HCT116 (cell line): ENCODE measurements around the gene GNS.

Experiments used
- POLR2A ChIP-seq: IDR thresholded peaks from 2 replicates; pipeline ENCODE4 v1.7.0; 2011; ENCODE audit warnings: borderline replicate concordance; ENCODE audit not compliant: insufficient read depth, insufficient read length; ENCODE audit errors: extremely low read depth
- POLR2AphosphoS5 ChIP-seq: IDR thresholded peaks from 2 replicates; pipeline ENCODE4 v1.6.1; 2011; ENCODE audit warnings: mild to moderate bottlenecking, low read depth, low read length, moderate library complexity
- TF ChIP-seq, protein P1 (sequence below): IDR thresholded peaks from 2 replicates; pipeline ENCODE4 v1.6.1; 2012; ENCODE audit warnings: low read depth
- TF ChIP-seq, protein P2 (sequence below), 3 experiments: fragments of 200-600 bp in 1 of 3; sonication (generic) in 1 of 3; IDR thresholded peaks in 2 of 3; conservative IDR thresholded peaks in 1 of 3; 2 replicates each; pipeline ENCODE4 v1.5.1; 2012 to 2017; ENCODE audit warnings: low read depth in 2 of 3, low read length in 2 of 3, antibody characterized with exemption in 1 of 3, borderline replicate concordance in 1 of 3, control low read depth in 1 of 3, mild to moderate bottlenecking in 1 of 3, mixed read lengths in 1 of 3, mixed run types in 1 of 3, moderate library complexity in 1 of 3; ENCODE audit not compliant: insufficient read depth in 1 of 3

DNA sequence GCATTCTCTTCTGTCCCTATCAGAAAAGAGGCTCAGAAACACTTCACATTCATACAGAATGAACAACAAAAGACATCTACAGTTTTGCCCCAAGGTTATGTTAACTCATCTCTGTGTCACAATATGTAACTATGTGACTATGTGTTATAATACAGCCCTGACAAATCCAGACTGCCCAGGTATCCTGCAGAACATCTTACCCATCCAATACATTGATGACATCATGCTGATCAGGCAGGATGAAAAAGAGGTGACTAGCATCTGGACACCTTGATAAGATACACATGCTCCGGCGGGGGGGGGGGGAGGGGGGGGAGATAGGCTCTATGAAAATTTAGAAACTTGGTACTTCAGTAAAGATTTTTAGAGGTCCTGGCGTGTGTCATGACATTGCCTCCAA is 8.3 kb upstream of the GNS start:
- TF ChIP-seq POLR2A = no peak
- TF ChIP-seq, protein P1, sequence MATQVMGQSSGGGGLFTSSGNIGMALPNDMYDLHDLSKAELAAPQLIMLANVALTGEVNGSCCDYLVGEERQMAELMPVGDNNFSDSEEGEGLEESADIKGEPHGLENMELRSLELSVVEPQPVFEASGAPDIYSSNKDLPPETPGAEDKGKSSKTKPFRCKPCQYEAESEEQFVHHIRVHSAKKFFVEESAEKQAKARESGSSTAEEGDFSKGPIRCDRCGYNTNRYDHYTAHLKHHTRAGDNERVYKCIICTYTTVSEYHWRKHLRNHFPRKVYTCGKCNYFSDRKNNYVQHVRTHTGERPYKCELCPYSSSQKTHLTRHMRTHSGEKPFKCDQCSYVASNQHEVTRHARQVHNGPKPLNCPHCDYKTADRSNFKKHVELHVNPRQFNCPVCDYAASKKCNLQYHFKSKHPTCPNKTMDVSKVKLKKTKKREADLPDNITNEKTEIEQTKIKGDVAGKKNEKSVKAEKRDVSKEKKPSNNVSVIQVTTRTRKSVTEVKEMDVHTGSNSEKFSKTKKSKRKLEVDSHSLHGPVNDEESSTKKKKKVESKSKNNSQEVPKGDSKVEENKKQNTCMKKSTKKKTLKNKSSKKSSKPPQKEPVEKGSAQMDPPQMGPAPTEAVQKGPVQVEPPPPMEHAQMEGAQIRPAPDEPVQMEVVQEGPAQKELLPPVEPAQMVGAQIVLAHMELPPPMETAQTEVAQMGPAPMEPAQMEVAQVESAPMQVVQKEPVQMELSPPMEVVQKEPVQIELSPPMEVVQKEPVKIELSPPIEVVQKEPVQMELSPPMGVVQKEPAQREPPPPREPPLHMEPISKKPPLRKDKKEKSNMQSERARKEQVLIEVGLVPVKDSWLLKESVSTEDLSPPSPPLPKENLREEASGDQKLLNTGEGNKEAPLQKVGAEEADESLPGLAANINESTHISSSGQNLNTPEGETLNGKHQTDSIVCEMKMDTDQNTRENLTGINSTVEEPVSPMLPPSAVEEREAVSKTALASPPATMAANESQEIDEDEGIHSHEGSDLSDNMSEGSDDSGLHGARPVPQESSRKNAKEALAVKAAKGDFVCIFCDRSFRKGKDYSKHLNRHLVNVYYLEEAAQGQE = no peak
- no peak for TF ChIP-seq POLR2AphosphoS5
- TF ChIP-seq, protein P2, sequence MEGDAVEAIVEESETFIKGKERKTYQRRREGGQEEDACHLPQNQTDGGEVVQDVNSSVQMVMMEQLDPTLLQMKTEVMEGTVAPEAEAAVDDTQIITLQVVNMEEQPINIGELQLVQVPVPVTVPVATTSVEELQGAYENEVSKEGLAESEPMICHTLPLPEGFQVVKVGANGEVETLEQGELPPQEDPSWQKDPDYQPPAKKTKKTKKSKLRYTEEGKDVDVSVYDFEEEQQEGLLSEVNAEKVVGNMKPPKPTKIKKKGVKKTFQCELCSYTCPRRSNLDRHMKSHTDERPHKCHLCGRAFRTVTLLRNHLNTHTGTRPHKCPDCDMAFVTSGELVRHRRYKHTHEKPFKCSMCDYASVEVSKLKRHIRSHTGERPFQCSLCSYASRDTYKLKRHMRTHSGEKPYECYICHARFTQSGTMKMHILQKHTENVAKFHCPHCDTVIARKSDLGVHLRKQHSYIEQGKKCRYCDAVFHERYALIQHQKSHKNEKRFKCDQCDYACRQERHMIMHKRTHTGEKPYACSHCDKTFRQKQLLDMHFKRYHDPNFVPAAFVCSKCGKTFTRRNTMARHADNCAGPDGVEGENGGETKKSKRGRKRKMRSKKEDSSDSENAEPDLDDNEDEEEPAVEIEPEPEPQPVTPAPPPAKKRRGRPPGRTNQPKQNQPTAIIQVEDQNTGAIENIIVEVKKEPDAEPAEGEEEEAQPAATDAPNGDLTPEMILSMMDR (IDR thresholded peaks at IDR 0.05 in 2 of 3, conservative IDR thresholded peaks at IDR 0.05 in 1 of 3; ENCODE audit: borderline replicate concordance in 1 of 3, insufficient read depth in 1 of 3, low read depth in 2 of 3, low read length in 2 of 3) = no peak
